Measurements from ENCODE around the gene SPNS3.

SPNS3 gene

GRCh38 chr17:4407216-4407615 lies 26.5 kb upstream of the SPNS3 start:
- Histone ChIP-seq H3K4me3 (ENCODE audit: low read depth, low read length) (no peak overlapping the region), H3K27ac (ENCODE audit: low read depth, low read length) (no peak overlapping the region), H3K36me3 (ENCODE audit: control insufficient read depth, insufficient read depth, low read length) (no peaks in the 10 kb centered on the region), H3K9ac (ENCODE audit: low read length) (no peak overlapping the region), H3K4me1 (ENCODE audit: control insufficient read depth, insufficient read depth, low read length) (peaks cover 12% of the 10 kb centered on the region; the same call in 1 of the 2 replicates), H3K9me3 (ENCODE audit: control insufficient read depth, insufficient read depth, low read depth, low read length) (no peaks in the 10 kb centered on the region), H3K27me3 (ENCODE audit: control insufficient read depth, insufficient read depth, low read length) (no peaks in the 10 kb centered on the region)

- Histone ChIP-seq H3K4me3 (ENCODE audit: low read depth, low read length) (no peak overlapping the region), H3K9ac (ENCODE audit: low read length) (no peak overlapping the region), H3K36me3 (ENCODE audit: control insufficient read depth, insufficient read depth, low read length) (no peaks in the 10 kb centered on the region), H3K9me3 (ENCODE audit: control insufficient read depth, insufficient read depth, low read depth, low read length) (no peaks in the 10 kb centered on the region), H3K27me3 (ENCODE audit: control insufficient read depth, insufficient read depth, low read length) (no peaks in the 10 kb centered on the region), H3K27ac (ENCODE audit: low read depth, low read length) (no peak overlapping the region), H3K4me1 (ENCODE audit: control insufficient read depth, insufficient read depth, low read length) (peaks cover 14% of the 10 kb centered on the region; the same call in 1 of the 2 replicates)
These were observed 25.9 kb upstream of the SPNS3 start for GRCh38 chr17:4407851-4408250.

GRCh38 chr17:4409659-4410058 lies 24.1 kb upstream of the SPNS3 start:
- no peaks in the 10 kb centered on the region for H3K36me3 ChIP-seq (ENCODE audit: control insufficient read depth, insufficient read depth, low read length)
- no peak overlapping the region for H3K9ac ChIP-seq (ENCODE audit: low read length)
- H3K4me3 ChIP-seq (ENCODE audit: low read depth, low read length): no peak overlapping the region
- H3K9me3 ChIP-seq (ENCODE audit: control insufficient read depth, insufficient read depth, low read depth, low read length): no peaks in the 10 kb centered on the region
- H3K27me3 ChIP-seq (ENCODE audit: control insufficient read depth, insufficient read depth, low read length): no peaks in the 10 kb centered on the region
- H3K4me1 ChIP-seq (ENCODE audit: control insufficient read depth, insufficient read depth, low read length): peaks cover 16% of the 10 kb centered on the region; the same call in 1 of the 2 replicates
- H3K27ac ChIP-seq (ENCODE audit: low read depth, low read length): no peak overlapping the region

- no peaks in the 10 kb centered on the region for H3K9me3 ChIP-seq (ENCODE audit: control insufficient read depth, insufficient read depth, low read depth, low read length)
- H3K27me3 ChIP-seq (ENCODE audit: control insufficient read depth, insufficient read depth, low read length): no peaks in the 10 kb centered on the region
- no peak overlapping the region for H3K4me3 ChIP-seq (ENCODE audit: low read depth, low read length)
- no peak overlapping the region for H3K9ac ChIP-seq (ENCODE audit: low read length)
- H3K36me3 ChIP-seq (ENCODE audit: control insufficient read depth, insufficient read depth, low read length): no peaks in the 10 kb centered on the region
- no peak overlapping the region for H3K27ac ChIP-seq (ENCODE audit: low read depth, low read length)
- H3K4me1 ChIP-seq (ENCODE audit: control insufficient read depth, insufficient read depth, low read length): peaks cover 9% of the 10 kb centered on the region; the same call in 1 of the 2 replicates
These were observed 22.5 kb upstream of the SPNS3 start for GRCh38 chr17:4411201-4411600.

- no peak overlapping the region for H3K27ac ChIP-seq (ENCODE audit: low read depth, low read length)
- no peaks in the 10 kb centered on the region for H3K27me3 ChIP-seq (ENCODE audit: control insufficient read depth, insufficient read depth, low read length)
- no peak overlapping the region for H3K4me3 ChIP-seq (ENCODE audit: low read depth, low read length)
- peaks cover 5% of the 10 kb centered on the region; the same call in 1 of the 2 replicates for H3K4me1 ChIP-seq (ENCODE audit: control insufficient read depth, insufficient read depth, low read length)
- H3K36me3 ChIP-seq (ENCODE audit: control insufficient read depth, insufficient read depth, low read length): no peaks in the 10 kb centered on the region
- no peak overlapping the region for H3K9ac ChIP-seq (ENCODE audit: low read length)
- no peaks in the 10 kb centered on the region for H3K9me3 ChIP-seq (ENCODE audit: control insufficient read depth, insufficient read depth, low read depth, low read length)
These were observed 20.6 kb upstream of the SPNS3 start for GRCh38 chr17:4412933-4413831.

- Histone ChIP-seq H3K4me1 (ENCODE audit: control insufficient read depth, insufficient read depth, low read length) (peaks cover 4% of the 10 kb centered on the region; the same call in 1 of the 2 replicates), H3K27ac (ENCODE audit: low read depth, low read length) (no peak overlapping the region), H3K36me3 (ENCODE audit: control insufficient read depth, insufficient read depth, low read length) (no peaks in the 10 kb centered on the region), H3K4me3 (ENCODE audit: low read depth, low read length) (no peak overlapping the region), H3K9ac (ENCODE audit: low read length) (no peak overlapping the region), H3K27me3 (ENCODE audit: control insufficient read depth, insufficient read depth, low read length) (no peaks in the 10 kb centered on the region), H3K9me3 (ENCODE audit: control insufficient read depth, insufficient read depth, low read depth, low read length) (no peaks in the 10 kb centered on the region)
These were observed 16.5 kb upstream of the SPNS3 start for GRCh38 chr17:4417129-4417667.

GRCh38 chr17:4420692-4421131 lies 13.0 kb upstream of the SPNS3 start:
- Histone ChIP-seq H3K4me1 (ENCODE audit: control insufficient read depth, insufficient read depth, low read length) (no peaks in the 10 kb centered on the region), H3K36me3 (ENCODE audit: control insufficient read depth, insufficient read depth, low read length) (no peaks in the 10 kb centered on the region), H3K9ac (ENCODE audit: low read length) (no peak overlapping the region), H3K4me3 (ENCODE audit: low read depth, low read length) (no peak overlapping the region), H3K27me3 (ENCODE audit: control insufficient read depth, insufficient read depth, low read length) (no peaks in the 10 kb centered on the region), H3K27ac (ENCODE audit: low read depth, low read length) (no peak overlapping the region), H3K9me3 (ENCODE audit: control insufficient read depth, insufficient read depth, low read depth, low read length) (no peaks in the 10 kb centered on the region)

- H3K27me3 ChIP-seq (ENCODE audit: control insufficient read depth, insufficient read depth, low read length): no peaks in the 10 kb centered on the region
- no peak overlapping the region for H3K27ac ChIP-seq (ENCODE audit: low read depth, low read length)
- no peak overlapping the region for H3K4me3 ChIP-seq (ENCODE audit: low read depth, low read length)
- no peaks in the 10 kb centered on the region for H3K9me3 ChIP-seq (ENCODE audit: control insufficient read depth, insufficient read depth, low read depth, low read length)
- no peak overlapping the region for H3K9ac ChIP-seq (ENCODE audit: low read length)
- H3K36me3 ChIP-seq (ENCODE audit: control insufficient read depth, insufficient read depth, low read length): no peaks in the 10 kb centered on the region
- H3K4me1 ChIP-seq (ENCODE audit: control insufficient read depth, insufficient read depth, low read length): no peaks in the 10 kb centered on the region
These were observed 10.9 kb upstream of the SPNS3 start for GRCh38 chr17:4422864-4423263.

- Histone ChIP-seq H3K4me1 (ENCODE audit: control insufficient read depth, insufficient read depth, low read length) (no peaks in the 10 kb centered on the region), H3K27ac (ENCODE audit: low read depth, low read length) (no peak overlapping the region), H3K4me3 (ENCODE audit: low read depth, low read length) (no peak overlapping the region), H3K9me3 (ENCODE audit: control insufficient read depth, insufficient read depth, low read depth, low read length) (no peaks in the 10 kb centered on the region), H3K27me3 (ENCODE audit: control insufficient read depth, insufficient read depth, low read length) (no peaks in the 10 kb centered on the region), H3K36me3 (ENCODE audit: control insufficient read depth, insufficient read depth, low read length) (no peaks in the 10 kb centered on the region), H3K9ac (ENCODE audit: low read length) (no peak overlapping the region)
These were observed 8.3 kb upstream of the SPNS3 start for GRCh38 chr17:4425398-4425797.

- H3K27ac ChIP-seq (ENCODE audit: low read depth, low read length): no peak overlapping the region
- no peak overlapping the region for H3K9ac ChIP-seq (ENCODE audit: low read length)
- H3K27me3 ChIP-seq (ENCODE audit: control insufficient read depth, insufficient read depth, low read length): no peaks in the 10 kb centered on the region
- no peaks in the 10 kb centered on the region for H3K9me3 ChIP-seq (ENCODE audit: control insufficient read depth, insufficient read depth, low read depth, low read length)
- H3K4me1 ChIP-seq (ENCODE audit: control insufficient read depth, insufficient read depth, low read length): no peaks in the 10 kb centered on the region
- H3K4me3 ChIP-seq (ENCODE audit: low read depth, low read length): no peak overlapping the region
- H3K36me3 ChIP-seq (ENCODE audit: control insufficient read depth, insufficient read depth, low read length): no peaks in the 10 kb centered on the region
These were observed 7.1 kb upstream of the SPNS3 start for GRCh38 chr17:4426499-4427208.

GRCh38 chr17:4427505-4427904 lies 6.2 kb upstream of the SPNS3 start:
- H3K4me1 ChIP-seq (ENCODE audit: control insufficient read depth, insufficient read depth, low read length): no peaks in the 10 kb centered on the region
- no peaks in the 10 kb centered on the region for H3K27me3 ChIP-seq (ENCODE audit: control insufficient read depth, insufficient read depth, low read length)

More at GRCh38 chr17:4427505-4427904, 6.2 kb upstream of the SPNS3 start:
- Histone ChIP-seq H3K27ac (ENCODE audit: low read depth, low read length) (no peak overlapping the region), H3K4me3 (ENCODE audit: low read depth, low read length) (no peak overlapping the region), H3K9ac (ENCODE audit: low read length) (no peak overlapping the region), H3K9me3 (ENCODE audit: control insufficient read depth, insufficient read depth, low read depth, low read length) (no peaks in the 10 kb centered on the region), H3K36me3 (ENCODE audit: control insufficient read depth, insufficient read depth, low read length) (no peaks in the 10 kb centered on the region)

Data from HUES6 (cell line).